Right ventricle myocardium superior (tissue), 1 donor: ENCODE data around the gene GPC5. TPM values are rescaled to one million over a fixed set of nuclear protein-coding genes. Genes with fewer than 3 reads are reported as not detected.
"Not testable (repeated sequence)": the region's sequence is repeated elsewhere in the genome, so short reads cannot be mapped to it uniquely, and the experiment has no call there.

ENCODE experiments used
- ATAC-seq: fragments of 200-7000 bp; cut with Tn5 transposase; one replicate; pipeline ENCODE4 v1.9.1; 2020; ENCODE audit warnings: mild to moderate bottlenecking; ENCODE audit not compliant: poor library complexity
- DNase-seq: peaks from one replicate; pipeline ENCODE4 v3.0.0-alpha.2; 2020
- intact Hi-C: fragments of 100-400 bp; cut with DNase I; formaldehyde crosslinking; loops from one replicate; pipeline ENCODE4 v1.11.2; 2022
- total RNA-seq: library from RNA; stranded (reverse); fragmentation: NEBNext Ultra II Directional; extraction: Animal tissue kit (Norgen Biotek cat#: 25700); gene quantifications from one replicate; pipeline ENCODE4 v1.2.1, GENCODE V29; 2021
- donor health status: DM: no; HTN: yes; CAD: no; lungs with severe emphysema.

The GPC5 gene
- total RNA-seq, 1 donor from 2014 or later, result 1.4 TPM

DNA sequence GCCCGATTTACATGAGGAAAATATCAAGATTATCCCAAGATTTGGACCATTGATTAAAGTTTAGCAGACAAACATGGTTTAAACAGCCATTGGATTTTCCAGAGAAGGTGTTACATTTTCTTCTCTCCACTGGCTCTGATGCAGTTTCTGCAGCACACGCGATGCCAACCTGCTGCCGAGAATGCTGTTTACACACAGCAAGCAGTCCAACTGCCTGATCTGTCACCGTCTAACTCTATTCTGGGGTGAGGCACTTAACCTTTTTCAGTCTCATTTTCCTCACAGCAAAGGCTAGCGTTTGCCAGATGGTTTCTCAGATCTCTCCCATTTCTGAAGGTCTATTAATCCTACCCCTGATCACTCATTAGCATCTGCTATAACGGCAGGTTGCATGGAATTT lies 1064.7 kb downstream of the GPC5 start:
- ATAC-seq, result no peak
- no peak for DNase-seq
- intact Hi-C loops, result no loop called here

DNA sequence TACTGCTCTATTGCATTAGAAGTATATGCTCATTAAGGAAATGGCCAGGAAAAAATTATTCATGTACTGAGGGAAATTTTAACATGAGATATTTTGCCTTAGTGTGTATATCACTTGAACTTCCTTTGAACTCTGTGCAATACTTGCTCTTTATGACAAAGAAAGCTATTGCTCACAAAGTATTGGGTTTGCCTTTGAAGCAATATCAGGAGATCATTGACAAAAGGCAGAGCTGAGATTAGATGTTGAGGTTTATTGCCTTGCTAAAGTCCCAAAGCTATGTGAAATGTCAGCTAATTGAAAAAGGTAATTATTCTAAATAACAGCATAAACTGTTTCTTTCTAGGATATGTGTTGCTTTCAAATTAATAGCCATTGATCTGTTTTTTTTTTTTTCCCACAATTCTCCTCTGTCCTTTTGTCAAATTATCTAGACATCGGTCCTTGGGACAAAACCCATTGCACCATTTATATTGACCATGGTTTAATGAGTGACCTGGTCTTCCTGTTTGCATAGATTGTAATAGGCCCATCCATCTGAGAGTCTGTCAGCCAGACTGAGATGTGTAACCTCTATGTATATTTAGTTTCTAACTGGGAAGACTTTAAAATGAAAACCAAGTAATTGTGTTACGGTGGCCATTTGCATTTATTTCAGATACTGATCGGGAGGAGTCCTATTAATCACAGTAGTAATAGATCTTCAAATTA lies 1075.5 kb downstream of the GPC5 start:
- intact Hi-C loops, result no loop called here
- DNase-seq (no peak), ATAC-seq (no peak)

DNA sequence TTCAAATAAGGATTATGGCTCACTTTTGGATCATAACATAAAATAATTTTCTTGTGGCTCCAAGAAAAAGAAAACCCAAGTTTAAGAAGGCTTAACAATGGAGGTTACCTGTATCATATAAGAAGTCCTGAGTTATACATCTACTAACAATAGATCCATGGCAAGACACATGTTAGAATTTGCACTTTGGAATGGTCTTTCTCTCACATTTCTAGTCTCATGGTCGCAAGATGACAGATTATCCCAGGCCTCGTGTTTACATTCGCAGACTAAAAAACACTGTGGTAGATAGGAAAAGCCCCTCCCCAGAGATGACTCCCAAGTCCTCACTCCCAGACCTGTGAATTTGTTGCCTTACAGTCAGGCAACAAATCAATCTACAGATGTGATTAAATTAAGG lies 1082.0 kb downstream of the GPC5 start:
- intact Hi-C loops, result no loop called here
- no peak for DNase-seq
- ATAC-seq, result no peak

DNA sequence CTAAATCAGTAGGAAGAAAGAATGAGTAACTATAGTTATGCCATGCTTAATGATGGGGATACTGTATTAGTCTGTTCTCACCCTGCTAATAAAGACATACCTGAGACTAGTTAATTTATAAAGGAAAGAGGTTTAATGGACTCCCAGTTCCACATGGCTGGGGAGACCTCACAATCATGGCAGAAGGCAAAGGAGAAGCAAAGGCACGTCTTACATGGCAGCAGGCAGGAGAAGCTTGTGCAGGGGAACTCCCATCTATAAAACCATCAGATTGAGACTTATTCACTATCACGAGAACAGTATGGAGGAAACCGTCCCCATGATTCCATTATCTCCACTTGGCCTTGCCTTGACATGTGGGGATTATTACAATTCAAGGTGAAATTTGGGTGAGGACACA lies 1084.4 kb downstream of the GPC5 start:
- not testable (repeated sequence) for ATAC-seq

DNA sequence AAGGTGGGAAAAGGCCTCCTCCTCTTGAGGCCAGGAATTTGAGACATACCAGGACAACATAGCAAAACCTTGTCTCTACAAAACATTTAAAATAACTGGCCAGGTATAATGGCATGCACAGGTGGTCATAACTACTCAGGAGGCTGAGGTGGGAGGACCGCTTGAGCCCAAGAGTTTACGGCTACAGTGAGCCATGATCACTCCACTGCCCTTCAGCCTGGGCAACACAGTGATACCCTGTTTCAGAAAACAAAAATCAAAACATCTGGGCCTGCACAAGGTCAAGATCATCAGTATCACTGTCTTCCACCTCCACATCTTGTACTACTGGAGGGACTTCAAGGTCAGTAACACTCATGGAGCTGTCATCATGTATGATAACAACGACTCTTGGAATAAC lies 1085.5 kb downstream of the GPC5 start:
- intact Hi-C loops, result no loop called here
- ATAC-seq, result no peak
- no peak for DNase-seq

More for the DNA sequence above, 1084.4 kb downstream of the GPC5 start:
- intact Hi-C loops, DNase-seq: not testable (repeated sequence)

DNA sequence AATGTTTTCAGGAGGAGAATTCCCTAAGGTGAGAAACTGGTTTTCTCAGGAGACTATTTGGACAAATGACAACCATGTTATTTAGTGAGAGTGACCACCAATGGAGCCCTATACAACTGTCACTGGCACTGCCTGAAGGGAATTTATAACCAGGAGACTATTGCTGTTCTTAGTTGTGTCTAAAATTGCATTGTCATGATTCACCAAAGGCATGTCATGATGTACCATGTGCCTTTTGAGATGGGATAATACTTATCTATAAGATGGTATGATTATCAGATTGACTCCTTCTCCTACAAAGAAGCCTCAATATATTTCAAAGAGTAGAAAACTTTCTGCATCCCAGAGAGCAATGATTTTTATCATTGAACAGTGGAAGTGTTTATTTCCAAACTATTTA lies 1088.8 kb downstream of the GPC5 start:
- DNase-seq (no peak), ATAC-seq (no peak)
- intact Hi-C loops, result no loop called here

DNA sequence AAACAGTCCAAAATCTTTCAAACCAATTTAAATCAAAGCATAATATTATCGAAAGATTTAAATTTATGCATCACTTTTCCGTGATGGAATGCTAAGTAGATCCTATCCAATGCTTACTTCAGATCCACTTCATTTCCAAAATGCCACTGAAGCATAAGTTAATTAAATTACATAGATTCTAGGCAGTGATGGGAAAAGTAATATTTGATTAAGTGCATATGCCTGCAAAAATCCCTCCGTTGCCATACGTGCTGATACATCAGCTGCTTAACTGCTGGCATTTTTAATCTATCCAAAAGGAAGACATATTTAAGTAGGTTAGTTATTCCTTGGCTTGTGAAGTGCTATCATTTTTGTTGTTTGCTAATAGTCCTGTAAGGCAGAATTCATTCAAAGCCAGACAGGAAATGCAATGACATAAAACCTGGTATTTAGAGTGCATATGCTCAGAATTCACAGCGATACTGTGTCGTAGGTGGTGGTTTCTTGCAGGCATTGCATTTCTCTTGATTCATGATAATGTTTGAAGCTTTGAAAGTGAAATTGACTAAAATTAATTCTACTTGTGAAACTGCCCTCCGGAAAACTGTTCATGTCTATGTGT lies 1089.9 kb downstream of the GPC5 start:
- intact Hi-C loops, result no loop called here
- no peak for ATAC-seq
- DNase-seq, result no peak

DNA sequence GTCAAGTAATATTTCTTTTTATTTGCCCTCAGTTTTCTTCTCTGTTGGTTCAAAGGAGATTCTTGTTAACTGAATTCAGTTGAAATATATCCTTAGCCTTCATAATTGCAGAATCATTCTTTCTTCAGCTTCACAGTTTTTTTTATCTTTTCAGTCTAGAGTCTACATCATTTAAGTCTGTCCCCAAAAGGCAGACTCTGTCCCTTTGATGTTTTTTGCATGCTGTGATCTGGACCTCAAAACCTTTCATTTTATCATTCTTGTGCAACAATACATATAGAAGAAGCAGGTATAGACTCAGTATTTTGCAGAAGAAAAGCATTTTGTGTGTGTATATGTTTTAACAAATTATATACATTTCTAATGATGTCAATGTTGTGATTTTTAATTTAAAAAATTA lies 1093.4 kb downstream of the GPC5 start:
- no peak for ATAC-seq
- intact Hi-C loops, result no loop called here
- DNase-seq, result no peak

DNA sequence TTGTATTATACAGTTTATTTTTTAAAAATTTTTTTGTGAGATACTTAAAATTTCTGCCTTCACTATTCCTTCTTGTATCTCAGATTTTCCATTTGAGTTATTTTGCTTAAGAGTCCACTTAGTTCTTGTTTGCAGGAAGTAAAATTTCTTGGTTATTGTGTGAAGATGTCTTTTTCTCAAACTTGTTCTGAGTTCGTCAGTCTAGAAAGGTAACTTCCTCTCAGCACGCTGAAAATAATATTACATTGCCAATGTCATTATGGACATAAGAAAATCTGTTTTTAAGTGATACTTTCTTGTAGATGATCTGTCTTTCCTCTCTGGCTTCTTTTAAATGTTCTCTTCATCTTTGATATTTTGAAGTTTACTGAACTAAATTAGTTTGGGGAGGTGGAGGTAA lies 1096.5 kb downstream of the GPC5 start:
- ATAC-seq (no peak), DNase-seq (no peak)
- intact Hi-C loops, result no loop called here

DNA sequence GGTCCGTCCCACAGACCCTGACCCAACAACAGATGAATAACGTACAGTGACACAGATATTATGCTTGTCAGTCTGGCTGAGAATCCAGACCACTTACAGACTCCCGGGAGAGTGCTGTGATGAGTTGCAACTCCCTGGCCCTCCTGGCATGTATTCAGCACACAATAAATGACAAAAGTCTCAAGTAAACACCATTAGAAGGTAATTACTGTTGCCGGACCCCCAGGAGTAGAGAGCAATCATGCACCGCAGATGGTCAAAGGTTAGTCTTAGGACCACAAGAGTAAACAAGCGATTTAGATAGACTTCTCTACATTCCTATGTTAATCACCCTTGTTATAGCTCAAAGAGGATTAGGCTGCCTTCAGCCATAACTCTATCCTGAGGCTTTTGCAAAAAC lies 1101.8 kb downstream of the GPC5 start:
- DNase-seq, result no peak
- intact Hi-C loops, result no loop called here
- ATAC-seq, result no peak

DNA sequence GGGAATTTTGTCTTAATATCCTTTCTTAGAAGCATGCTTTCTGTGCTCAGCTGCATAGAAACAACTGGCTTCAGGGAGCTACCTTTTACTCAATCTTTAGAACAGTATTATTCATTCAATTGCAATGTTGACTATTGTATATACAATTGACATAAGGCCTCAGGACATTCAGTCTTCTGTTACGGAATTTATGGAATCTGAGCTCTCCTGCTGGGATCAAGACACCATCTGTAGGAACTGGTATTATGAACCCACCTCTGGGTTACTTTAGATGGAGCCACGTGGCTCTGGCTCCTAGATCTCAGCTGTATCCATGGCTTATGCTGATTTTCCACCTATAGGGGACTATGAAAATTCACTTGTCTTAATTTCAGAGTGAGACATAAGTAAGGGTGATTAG lies 1112.0 kb downstream of the GPC5 start:
- ATAC-seq (no peak), DNase-seq (no peak)
- intact Hi-C loops, result no loop called here

DNA sequence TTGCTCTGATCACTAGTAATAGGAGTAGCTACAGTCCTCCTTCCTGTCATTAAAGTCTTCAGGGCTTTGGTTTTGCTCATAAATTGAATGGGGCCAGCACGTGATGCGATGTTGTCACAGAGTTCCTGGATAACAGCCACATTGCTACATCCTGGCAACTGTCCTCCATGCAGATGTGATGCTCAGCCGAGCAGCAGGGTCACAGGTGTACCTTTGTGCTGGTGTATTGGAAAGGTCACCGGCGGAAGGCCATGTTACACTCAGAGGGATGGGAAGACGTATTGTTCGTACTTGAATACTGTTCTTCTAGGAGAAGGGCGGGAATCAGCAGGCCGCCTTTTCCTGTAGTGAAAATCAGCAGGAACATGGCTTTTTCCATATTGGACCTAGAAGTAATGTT lies 1114.4 kb downstream of the GPC5 start:
- intact Hi-C loops, result no loop called here
- DNase-seq, result no peak
- no peak for ATAC-seq

DNA sequence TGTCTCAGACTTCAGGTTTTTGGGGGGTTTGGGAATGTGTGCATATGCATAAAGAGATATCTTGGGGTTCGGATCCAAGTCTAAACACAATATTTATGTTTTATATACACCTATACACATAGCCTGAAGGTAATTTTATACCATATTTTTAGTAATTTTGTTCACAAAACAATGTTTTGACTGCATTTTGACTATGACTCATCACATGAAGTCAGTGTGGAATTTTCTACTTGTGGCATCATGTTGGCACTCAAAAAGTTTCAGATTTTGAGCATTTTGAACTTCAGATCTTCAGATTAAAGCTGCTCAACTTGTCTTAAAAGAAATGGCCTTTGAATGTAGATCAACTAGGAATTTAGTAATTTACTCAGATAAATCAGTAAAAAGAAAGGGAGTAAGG lies 1115.3 kb downstream of the GPC5 start:
- no peak for DNase-seq
- no peak for ATAC-seq
- intact Hi-C loops, result no loop called here

DNA sequence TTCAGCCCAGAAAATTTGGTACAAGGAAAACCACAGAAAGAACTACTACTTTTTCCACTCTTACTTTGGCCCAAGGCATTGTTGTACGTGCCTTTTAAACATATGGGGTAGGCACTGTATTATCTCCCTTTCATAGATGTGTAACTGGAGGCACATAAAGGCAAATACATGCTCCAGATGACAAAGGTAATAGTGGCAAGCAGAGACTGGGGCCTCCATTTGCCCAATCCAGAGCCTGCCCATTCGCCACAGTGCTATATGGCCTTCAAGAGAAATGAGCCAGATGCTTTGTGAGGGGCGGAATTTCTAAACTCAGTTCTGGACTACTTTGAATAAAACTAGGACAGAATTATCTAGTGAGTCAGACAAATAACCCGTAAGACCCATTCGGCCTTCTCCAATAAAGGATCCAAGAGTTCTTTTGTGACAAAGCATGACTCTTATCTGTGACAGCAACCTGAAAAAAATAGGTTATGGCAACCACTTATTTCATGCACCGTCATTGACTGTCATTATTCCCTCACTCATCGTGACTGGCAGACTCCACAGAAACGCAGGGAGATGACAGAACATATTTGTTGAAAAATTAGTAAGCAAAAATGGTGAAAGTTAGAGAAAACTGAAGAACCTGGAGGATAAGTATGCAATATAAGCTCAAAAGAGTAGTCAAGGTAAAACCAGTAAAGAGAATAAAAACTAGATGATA lies 1116.2 kb downstream of the GPC5 start:
- DNase-seq (no peak), ATAC-seq (no peak)
- intact Hi-C loops, result no loop called here

DNA sequence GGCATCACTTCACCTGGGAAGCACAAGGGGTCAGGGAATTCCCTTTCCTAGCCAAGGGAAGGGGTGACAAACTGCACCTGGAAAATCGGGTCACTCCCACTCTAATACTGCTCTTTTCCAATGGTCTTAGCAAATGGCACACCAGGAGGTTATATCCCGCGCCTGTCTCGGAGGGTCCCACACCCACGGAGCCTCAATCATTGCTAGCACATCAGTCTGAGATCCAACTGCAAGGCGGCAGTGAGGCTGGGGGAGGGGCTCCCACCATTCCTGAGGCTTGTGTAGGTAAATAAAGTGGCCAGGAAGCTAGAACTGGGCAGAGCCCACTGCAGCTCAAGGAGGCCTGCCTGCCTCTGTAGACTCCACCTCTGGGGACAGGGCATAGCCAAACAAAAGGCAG lies 1118.5 kb downstream of the GPC5 start:
- DNase-seq, intact Hi-C loops, ATAC-seq: not testable (repeated sequence)

DNA sequence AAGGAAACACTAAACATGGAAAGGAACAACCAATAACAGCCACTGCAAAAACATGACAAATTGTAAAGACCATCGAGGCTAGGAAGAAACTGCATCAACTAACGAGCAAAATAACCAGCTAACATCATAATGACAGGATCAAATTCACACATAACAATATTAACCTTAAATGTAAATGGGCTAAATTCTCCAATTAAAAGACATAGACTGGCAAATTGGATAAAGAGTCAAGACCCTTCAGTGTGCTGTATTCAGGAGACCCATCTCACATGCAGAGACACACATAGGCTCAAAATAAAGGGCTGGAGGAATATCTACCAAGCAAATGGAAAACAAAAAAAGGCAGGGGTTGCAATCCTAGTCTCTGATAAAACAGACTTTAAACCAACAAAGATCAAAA lies 1120.2 kb downstream of the GPC5 start:
- ATAC-seq, intact Hi-C loops, DNase-seq: not testable (repeated sequence)

DNA sequence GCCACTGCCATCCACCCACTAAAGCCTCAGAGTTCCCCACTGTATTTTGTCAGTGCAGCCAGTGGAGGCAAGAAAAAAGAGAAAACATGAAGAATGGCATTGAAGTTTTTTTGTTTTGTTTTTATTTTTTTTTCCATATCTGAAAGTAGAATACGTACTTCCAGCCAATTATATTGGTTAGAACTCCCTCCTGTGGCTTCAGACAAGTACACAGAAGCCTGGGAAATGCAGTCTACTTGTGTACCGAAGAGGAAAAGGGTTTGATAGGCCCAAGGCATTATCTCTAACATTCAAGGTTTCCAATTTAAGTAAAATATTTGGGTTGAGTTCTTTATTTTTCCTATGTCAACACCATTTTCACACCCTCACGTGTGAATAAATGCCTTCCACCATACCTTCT lies 1131.9 kb downstream of the GPC5 start:
- ATAC-seq (no peak), DNase-seq (no peak)
- intact Hi-C loops, result no loop called here

DNA sequence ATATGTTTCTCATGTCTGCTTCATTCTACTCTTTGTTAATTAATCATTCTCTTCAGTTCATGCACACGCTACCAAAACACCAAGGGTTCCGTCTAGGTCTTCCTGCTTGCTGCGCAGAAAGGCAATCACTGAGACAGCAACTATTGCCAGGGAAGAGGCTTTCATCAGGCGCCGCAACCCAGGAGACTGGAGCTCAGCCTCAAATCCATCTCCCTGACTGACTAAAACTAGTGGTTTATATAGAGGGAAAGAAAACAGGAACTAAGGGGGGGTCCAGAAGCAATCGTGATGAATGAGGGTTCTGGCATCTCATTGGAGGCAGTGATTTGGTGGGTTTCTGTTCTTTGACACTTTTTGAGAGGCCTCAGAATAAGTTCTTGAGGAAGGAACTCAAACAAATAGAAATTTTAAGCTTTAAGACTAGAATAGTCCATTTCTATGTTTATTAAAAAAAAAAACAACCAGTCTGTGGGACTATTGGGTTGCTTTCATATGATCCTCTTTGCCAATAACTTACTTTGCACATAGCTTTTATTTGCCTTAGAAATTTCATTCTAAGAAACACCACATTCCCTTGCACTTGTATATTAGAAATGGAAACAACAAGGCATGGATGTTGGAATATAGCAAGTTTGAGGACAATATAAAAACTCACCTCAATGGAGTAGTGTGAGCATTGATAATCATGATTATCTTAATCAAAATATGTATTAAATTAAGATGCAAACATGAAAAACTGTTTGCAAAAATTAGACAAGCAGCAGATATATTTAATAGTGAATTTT lies 1137.0 kb downstream of the GPC5 start:
- no peak for ATAC-seq
- DNase-seq, result no peak
- intact Hi-C loops, result no loop called here

DNA sequence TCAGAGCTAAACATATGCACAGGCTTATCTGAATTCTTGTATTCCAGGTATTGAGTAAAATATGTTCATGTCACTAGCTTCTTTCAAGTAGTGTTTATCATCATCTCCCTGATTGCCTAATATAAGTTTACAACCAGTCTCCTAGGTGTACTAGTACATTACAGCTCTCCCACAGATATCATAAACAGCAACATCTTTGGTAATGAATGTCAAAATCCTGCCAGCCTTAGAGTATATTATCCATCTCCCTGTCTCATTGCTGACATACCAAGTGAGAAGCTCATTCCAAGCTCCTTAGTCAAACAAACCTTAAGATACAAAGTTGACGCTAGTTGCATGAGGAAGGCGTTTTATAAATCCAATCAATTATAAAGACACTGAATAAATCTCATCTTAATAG lies 1139.0 kb downstream of the GPC5 start:
- no peak for DNase-seq
- no peak for ATAC-seq
- intact Hi-C loops, result no loop called here
